Measurements from ENCODE around the gene PLXNA4.

GRCh38 chr7:132149436-132150304, 426.6 kb downstream of the PLXNA4 start:
- TF ChIP-seq CTCF (IDR thresholded peaks at IDR 0.05 in 8 of 11, conservative IDR thresholded peaks at IDR 0.05 in 3 of 11) (no peak), POLR2AphosphoS5 (IDR thresholded peaks at IDR 0.05) (no peak)
